Type B pancreatic cell (in vitro differentiated cells): ENCODE data around the gene OXNAD1. TPM values are rescaled to one million over a fixed set of nuclear protein-coding genes. Genes with fewer than 3 reads are reported as not detected.
A peak's percentile ranks its signal among the peaks of the same experiment; 100 is the strongest.

Experiments
- DNase-seq: peaks from one replicate; pipeline ENCODE4 v3.0.0; 2021; ENCODE audit warnings: mixed read lengths; ENCODE audit not compliant: unreplicated experiment; ENCODE audit errors: extremely low spot score
- H3K27ac Mint-ChIP-seq: 2 replicates; pipeline ENCODE4 v1.8.0; 2021; ENCODE audit warnings: mild to moderate bottlenecking, mixed read lengths
- H3K27me3 Mint-ChIP-seq: 2 replicates; pipeline ENCODE4 v1.8.0; 2021; ENCODE audit warnings: mixed read lengths
- H3K36me3 Mint-ChIP-seq: 2 replicates; pipeline ENCODE4 v1.8.0; 2021; ENCODE audit warnings: mixed read lengths
- H3K4me1 Mint-ChIP-seq: one replicate; pipeline ENCODE4 v1.8.0; 2021; ENCODE audit warnings: mixed read lengths; ENCODE audit not compliant: unreplicated experiment
- H3K4me3 Mint-ChIP-seq: 2 replicates; pipeline ENCODE4 v1.8.0; 2021; ENCODE audit warnings: mild to moderate bottlenecking, mixed read lengths
- H3K9me3 Mint-ChIP-seq: 2 replicates; pipeline ENCODE4 v1.8.0; 2021; ENCODE audit warnings: mixed read lengths
- CTCF ChIP-seq: fragments of 200-600 bp; sonication (generic); conservative IDR thresholded peaks from 2 replicates; pipeline ENCODE4 v1.5.0; 2021; ENCODE audit warnings: antibody characterized with exemption, mild to moderate bottlenecking
- total RNA-seq: library from RNA; stranded (reverse); gene quantifications from 2 replicates; pipeline ENCODE4 v1.2.1, GENCODE V29; 2021; ENCODE audit warnings: low replicate concordance

OXNAD1 gene
- total RNA-seq, 1 donor from 2014 or later, result 16.0 TPM

GRCh38 chr3:16241225-16241624, 23.8 kb upstream of the OXNAD1 start:
- Mint-ChIP-seq H3K27me3 (peaks cover 9% of the 10 kb centered on the region), H3K4me3 (no peak overlapping the region), H3K9me3 (no peaks in the 10 kb centered on the region), H3K36me3 (no peaks in the 10 kb centered on the region), H3K27ac (no peak overlapping the region), H3K4me1 (peaks cover 9% of the 10 kb centered on the region)
- no peak for TF ChIP-seq CTCF
- no peak for DNase-seq

GRCh38 chr3:16242177-16242576, 22.8 kb upstream of the OXNAD1 start:
- TF ChIP-seq CTCF, result no peak
- no peak overlapping the region for H3K4me3 Mint-ChIP-seq
- peaks cover 9% of the 10 kb centered on the region for H3K27me3 Mint-ChIP-seq
- H3K9me3 Mint-ChIP-seq, result no peaks in the 10 kb centered on the region
- no peak for DNase-seq
- peaks cover 10% of the 10 kb centered on the region for H3K4me1 Mint-ChIP-seq
- H3K27ac Mint-ChIP-seq, result no peak overlapping the region
- no peaks in the 10 kb centered on the region for H3K36me3 Mint-ChIP-seq

- Mint-ChIP-seq H3K27me3 (peaks cover 15% of the 10 kb centered on the region), H3K4me3 (no peak overlapping the region), H3K9me3 (no peaks in the 10 kb centered on the region), H3K4me1 (peaks cover 13% of the 10 kb centered on the region), H3K27ac (no peak overlapping the region), H3K36me3 (no peaks in the 10 kb centered on the region)
- DNase-seq, result no peak
- no peak for TF ChIP-seq CTCF
Observed at GRCh38 chr3:16243706-16244490, 21.1 kb upstream of the OXNAD1 start.

GRCh38 chr3:16245609-16246008, 19.4 kb upstream of the OXNAD1 start:
- Mint-ChIP-seq H3K4me3 (no peak overlapping the region), H3K4me1 (peaks cover 10% of the 10 kb centered on the region), H3K27me3 (peaks cover 14% of the 10 kb centered on the region), H3K36me3 (no peaks in the 10 kb centered on the region), H3K9me3 (no peaks in the 10 kb centered on the region), H3K27ac (no peak overlapping the region)
- no peak for DNase-seq
- no peak for TF ChIP-seq CTCF

- DNase-seq, result peak; percentile 83
- Mint-ChIP-seq H3K4me3 (no peak overlapping the region), H3K4me1 (peaks cover 9% of the 10 kb centered on the region), H3K36me3 (no peaks in the 10 kb centered on the region), H3K9me3 (no peaks in the 10 kb centered on the region), H3K27ac (peak overlapping the region; percentile 41), H3K27me3 (peaks cover 10% of the 10 kb centered on the region)
- TF ChIP-seq CTCF, result peak; percentile 97
Observed at GRCh38 chr3:16247282-16248061, 17.5 kb upstream of the OXNAD1 start.
